Measurements from ENCODE around the gene TMEM222.

TMEM222 gene

DNA sequence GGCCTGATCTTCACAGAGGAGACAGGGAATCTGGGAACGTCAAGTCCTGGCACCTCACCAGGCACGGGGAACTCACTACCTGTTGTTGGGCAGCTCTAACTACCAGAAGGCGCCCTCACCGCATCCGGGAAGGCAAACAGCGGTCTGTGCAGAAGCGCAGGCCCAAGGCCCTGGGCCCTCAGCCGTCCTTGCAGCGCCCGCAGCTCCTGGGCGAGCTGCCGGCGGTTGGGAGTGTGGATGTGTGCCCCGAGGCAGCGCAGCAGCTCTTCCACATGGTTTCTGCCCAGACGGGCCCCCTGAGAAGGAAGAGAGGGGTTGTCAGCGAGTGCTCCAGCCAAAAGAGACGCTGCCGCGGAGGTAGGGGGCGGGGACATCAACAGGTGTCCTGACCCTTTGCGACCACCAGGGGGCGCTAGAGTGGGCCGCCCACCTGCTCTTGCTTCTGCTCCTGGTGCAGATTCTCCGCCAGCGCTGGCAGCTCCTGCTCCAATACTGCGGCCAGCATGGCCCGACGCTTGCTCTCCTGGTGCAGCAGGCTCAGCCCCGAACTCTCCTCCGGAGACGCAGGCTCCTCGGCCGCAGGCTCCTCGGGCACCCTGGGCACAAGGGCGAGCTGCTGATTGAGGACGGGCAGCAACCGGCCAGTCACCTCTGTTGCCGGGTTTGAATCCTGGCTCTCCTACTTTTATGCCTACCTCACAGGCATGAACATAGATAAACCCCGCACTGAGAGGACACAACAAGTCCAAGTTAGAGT, 35.5 kb downstream of the TMEM222 start:
- in situ Hi-C loops (cut with MboI; ENCODE audit: low sequenced_read_pairs): no loop called here

GRCh38 chr1:27358038-27358927, 36.3 kb downstream of the TMEM222 start:
- in situ Hi-C loops (cut with MboI; ENCODE audit: low sequenced_read_pairs): no loop called here

DNA sequence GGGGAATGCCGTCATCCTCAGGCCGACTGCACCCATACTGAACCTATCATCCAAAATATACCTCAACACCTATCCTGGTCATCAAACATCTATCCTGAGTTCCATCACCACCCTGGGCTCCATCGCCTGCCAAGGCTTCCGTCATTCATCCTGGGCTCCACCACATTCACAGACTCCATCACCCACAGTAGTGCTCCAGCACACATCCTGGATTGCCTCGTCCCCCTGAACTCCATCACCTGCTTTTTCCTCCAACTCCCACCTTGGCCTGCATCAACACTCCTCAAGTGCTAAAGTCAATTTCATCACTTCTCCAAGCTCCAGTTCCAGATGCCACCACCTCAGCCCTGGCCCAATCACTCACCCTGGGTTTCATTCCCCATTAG, 37.0 kb downstream of the TMEM222 start:
- in situ Hi-C loops (cut with MboI; ENCODE audit: low sequenced_read_pairs): no loop called here

DNA sequence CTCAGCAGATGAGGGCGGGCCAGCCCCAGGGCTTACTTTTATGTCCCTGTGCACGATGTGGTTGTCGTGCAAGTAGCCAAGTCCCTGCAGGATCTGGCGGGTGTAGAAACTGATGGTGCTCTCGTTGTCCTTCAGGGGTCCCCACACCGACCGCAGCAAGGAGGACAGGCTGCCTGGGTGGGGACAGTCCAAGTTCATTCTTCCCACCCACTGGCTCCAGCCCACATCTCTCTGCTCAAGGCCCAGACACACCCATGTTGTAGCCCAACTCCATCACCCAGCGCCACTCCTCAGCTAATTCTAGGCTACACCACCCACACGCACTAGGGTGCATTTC, 37.8 kb downstream of the TMEM222 start:
- in situ Hi-C loops (cut with MboI; ENCODE audit: low sequenced_read_pairs): no loop called here

DNA sequence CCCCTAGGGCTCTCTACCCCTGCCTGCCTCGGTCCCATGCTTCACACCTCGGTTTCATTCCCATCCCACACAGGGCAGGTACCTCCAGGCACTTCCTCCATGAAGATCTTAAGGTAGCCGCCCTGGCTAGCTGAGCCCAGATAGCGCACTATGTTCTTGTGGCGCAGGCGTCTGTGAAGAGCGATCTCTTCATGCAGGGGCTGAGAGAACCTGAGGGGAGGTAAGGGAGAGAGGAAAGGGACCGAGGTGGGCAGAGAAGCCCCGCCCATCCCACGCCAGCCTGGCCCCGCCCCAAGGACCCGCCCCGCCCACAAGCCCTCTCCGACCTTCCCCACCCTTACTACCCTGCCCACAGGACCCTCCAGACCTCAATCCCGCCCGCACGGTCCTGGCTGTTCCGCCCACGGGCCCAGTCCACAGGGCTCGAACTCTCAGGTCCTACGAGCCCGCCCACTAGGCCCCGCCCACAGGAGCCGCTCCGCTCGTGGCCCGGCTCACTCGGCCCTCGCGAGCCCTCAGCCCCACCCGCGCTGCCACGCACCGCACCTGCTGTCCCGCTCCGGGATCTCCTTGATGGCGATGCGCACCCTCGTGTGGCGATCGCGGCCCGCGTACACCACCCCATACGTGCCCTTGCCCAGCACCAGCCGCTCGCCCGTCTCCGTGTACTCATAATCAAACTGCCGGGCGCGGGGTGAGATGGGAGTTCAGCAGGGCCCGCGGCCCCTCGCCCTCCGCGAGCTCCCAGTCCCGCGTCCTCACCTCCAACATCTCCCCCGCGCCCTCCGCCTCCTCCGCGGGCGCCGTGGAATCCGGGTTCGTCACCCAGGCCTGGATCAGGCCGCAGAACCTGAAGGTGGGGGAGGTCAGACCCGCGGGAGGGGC, 38.4 kb downstream of the TMEM222 start:
- in situ Hi-C loops (cut with MboI; ENCODE audit: low sequenced_read_pairs): no loop called here

DNA sequence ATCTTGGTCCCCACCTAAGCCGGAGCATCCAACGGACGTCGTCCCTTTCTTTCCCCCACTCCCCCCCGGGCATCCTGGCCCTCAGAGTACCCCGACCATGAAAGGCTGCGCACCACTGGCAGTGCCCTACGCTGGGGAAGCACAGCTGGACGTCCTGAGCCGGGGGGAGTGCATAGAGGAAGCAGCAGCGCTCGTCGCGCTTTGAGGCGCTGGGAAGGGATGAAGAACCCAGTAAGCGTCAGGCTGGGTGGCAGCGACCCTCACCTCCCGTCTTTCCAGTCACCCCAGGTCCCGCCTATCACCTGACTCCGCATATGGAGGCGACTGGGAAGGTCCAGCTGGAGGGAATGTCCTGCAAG, 39.1 kb downstream of the TMEM222 start:
- in situ Hi-C loops (cut with MboI; ENCODE audit: low sequenced_read_pairs): no loop called here

DNA sequence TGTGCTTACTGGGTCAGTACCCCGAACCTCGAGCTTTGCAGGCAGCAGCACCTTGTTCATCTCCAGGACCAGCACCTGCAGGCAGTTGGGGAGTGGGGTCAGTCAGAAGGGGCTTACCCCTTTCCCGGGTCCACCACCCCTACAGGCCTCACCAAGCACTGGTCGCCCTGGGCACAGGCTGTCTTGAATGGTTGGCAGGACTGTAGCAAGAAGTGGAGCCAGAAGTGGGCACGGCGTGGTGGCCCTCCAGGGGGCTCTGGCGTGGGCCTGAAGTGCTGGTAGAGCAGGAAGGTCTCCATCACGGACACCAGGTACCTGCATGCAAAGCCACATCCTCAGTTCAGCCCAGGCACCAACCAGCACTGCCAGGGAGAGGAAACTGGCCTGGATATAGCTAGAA, 39.6 kb downstream of the TMEM222 start:
- in situ Hi-C loops (cut with MboI; ENCODE audit: low sequenced_read_pairs): no loop called here

- in situ Hi-C loops (cut with MboI; ENCODE audit: low sequenced_read_pairs): no loop called here
These were observed 42.1 kb downstream of the TMEM222 start for GRCh38 chr1:27363766-27364695.

- in situ Hi-C loops (cut with MboI; ENCODE audit: low sequenced_read_pairs): no loop called here
These were observed 42.9 kb downstream of the TMEM222 start for GRCh38 chr1:27364696-27365371.

DNA sequence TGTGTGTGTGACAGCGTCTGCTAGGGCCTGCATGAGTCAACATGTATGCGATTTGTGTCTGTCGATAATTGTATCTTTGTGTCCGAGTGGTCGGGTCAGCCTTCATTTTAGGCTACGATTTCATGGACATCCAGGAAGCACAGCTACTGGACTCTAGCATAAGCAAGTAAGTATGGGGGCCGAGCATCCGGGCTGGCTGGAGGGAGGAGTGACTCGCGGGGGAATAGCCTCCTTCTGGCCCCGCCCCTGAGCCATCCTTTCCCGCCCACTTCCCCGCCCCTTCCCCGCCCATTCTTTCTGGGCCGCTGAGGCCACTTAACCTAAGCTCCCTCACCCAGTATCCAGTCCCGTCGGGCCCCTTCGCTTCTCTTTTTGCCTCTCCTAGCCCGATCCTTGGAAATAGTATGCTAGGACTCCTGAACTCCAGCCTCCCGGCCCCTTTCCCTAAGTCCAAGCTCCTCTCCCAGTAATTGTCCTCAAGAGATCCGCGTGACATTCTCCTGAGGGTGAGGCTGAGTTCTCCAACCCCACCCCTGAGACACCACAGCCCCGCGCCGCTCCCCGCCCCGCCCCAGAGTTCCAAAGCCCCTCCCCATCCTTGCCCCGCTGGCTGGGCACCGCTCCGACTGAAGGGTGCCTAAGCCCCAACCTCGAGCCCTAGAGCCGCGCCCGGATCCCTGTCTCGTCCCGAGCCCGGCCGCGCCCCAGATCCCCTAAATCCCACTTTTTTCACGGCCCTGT, 43.6 kb downstream of the TMEM222 start:
- in situ Hi-C loops (cut with MboI; ENCODE audit: low sequenced_read_pairs): no loop called here

- in situ Hi-C loops (cut with MboI; ENCODE audit: low sequenced_read_pairs): no loop called here
These were observed 44.1 kb downstream of the TMEM222 start for GRCh38 chr1:27366113-27366410.

GRCh38 chr1:27366411-27367159, 44.6 kb downstream of the TMEM222 start, which contains the start of gene MAP3K6:
TSS of gene MAP3K6 (minus strand) at chr1:27366961. CDS start at chr1:27366597, 364 bp downstream.
- in situ Hi-C loops (cut with MboI; ENCODE audit: low sequenced_read_pairs): no loop called here

DNA sequence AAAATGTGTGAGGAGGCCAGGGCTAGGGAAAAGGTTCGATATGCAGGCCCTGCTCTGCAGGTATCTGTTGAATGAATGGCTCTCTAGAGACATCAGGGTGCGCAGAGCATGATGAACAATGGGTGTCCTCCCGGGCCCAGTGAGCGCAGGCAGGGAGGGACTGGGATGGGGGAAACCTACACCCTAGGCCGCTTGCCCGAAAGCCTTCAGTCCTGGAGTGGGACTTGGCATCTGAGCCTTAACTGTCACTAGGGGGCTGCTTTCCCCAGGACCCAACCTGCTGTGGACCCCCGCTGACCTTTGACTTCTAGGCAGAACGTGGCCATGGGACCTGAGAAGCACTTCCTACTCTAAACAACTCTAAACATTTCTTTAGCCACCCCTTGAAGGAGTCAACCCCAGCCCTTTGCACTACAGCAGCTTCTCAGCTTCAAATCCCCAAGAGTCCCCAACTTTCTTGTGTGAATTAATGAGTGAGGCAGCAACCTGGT, 45.2 kb downstream of the TMEM222 start:
- in situ Hi-C loops (cut with MboI; ENCODE audit: low sequenced_read_pairs): no loop called here

DNA sequence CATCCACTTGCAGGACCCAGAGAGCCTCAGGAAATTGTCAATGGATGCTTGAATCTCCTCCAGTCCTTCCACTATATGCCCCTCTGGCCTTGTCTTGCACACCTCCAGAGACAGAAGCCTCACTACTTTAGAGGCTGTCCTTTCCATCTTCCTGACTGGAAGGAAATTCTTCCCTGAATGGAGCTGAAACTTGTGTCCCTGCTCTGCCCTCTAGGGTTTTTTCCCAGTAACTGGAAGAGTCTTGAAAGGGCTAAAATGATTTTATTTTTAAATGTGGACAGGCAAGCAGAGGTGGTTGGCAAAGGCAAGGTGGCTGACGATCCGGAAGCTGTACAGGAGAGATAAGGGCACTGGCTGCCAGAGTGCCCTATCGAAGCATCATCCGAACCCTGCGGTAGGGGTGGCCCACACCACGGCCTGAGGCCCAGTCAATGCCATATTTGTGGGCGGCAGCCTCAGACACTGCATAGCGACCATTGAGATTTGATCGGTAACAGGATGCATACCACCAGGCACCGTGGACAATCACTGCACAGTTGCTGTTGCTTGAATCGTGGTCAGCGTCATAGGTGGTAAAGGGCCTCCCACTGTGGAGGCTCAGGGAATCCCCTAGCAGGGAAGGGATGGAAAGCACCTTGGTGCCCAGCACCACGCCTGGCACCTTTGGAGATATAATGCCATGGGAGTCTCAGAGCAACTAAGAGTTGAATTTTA, 47.1 kb downstream of the TMEM222 start:
- in situ Hi-C loops (cut with MboI; ENCODE audit: low sequenced_read_pairs): no loop called here

GRCh38 chr1:27372022-27372807, 50.3 kb downstream of the TMEM222 start:
- in situ Hi-C loops (cut with MboI; ENCODE audit: low sequenced_read_pairs): no loop called here

DNA sequence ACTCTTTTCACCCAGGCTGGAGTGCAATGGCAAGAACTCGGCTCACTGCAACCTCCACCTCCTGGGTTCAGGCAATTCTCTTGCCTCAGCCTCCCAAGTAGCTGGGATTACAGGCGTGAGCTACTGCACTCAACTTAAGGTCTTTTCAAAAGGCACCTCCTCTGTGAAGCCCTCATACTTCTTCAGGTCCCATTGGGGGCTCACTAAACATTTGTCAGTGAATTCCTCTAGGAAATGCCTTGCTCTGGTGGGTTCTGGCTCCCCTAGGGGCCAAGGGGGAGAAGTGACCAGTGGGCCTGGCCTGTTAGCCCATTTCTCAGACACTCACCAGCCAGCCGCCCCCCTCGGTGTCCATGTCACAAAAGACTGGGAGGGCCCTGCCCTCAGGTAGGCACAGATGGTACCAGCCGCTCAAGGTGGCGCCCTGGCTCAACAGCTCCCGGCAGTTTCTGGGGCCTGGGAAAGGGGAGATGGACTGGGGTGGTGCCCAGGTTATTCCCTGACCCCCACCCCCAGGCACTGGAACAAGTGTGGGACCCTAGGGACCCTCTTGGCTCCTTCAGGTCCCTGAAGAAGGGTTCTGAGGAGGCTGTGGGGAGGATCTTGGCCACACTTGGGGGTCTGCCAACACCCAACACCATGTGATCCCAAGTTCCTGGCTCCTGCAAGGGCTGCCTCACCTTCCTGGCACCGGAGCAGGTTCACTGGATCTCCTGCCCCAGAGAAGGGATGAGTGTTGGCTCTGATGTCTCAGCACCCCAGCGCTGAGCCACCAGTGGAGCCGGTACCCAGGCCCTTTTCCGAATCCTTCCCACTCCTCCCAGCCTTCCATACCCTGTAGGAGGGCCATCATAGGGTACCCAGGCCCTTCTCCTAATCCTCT, 51.1 kb downstream of the TMEM222 start:
- in situ Hi-C loops (cut with MboI; ENCODE audit: low sequenced_read_pairs): no loop called here

All from HL-60/S4 treated with phorbol 12-myristate 13-acetate at 8.2 ng/mL for 4 days and 3 days (cell line).